Endothelial cell of umbilical vein (primary cell): ENCODE measurements around the gene LRRC28. TPM values are rescaled to one million over a fixed set of nuclear protein-coding genes. Genes with fewer than 3 reads are reported as not detected.
"Not testable (repeated sequence)": the region's sequence is repeated elsewhere in the genome, so short reads cannot be mapped to it uniquely, and the experiment has no call there.

ENCODE experiments used
- BruUV-seq: library from RNA; stranded (reverse); fragments of 400-500 nt; replicated peaks from 2 replicates; lab custom pipeline; 2021; lab: Mats Ljungman, UMichigan
- CTCF ChIA-PET: fragments of 300-600, 350-600 bp; sonication (Branson Sonifier 250); formaldehyde crosslinking; loops from one replicate; lab custom pipeline; 2021; ENCODE audit warnings: antibody characterized with exemption, inconsistent platforms; lab: Charles Lee
- POLR2A ChIA-PET: fragments of 300-600, 350-600 bp; sonication (Branson Sonifier 250); formaldehyde crosslinking; loops from one replicate; lab custom pipeline; 2021; ENCODE audit warnings: antibody characterized with exemption, inconsistent platforms; lab: Charles Lee
- DNase-seq: peaks from one replicate; pipeline ENCODE4 v3.0.0-alpha.2; 2011; ENCODE audit warnings: low read depth, low spot score
- FAIRE-seq: peaks from 2 replicates; lab custom pipeline; 2011; peaks lifted over from hg19 to GRCh38; lab: Jason Lieb, UNC
- H2AFZ ChIP-seq: 2 replicates; pipeline ENCODE4 v1.6.0; 2012; ENCODE audit warnings: low read depth, low read length, control low read depth, inconsistent platforms
- H3K27ac ChIP-seq: 2 replicates; pipeline ENCODE4 v1.5.1; 2011; ENCODE audit warnings: low read depth, mild to moderate bottlenecking, control low read depth, low read length, moderate library complexity; ENCODE audit not compliant: insufficient read depth
- H3K27me3 ChIP-seq, 2 experiments: 2 replicates each; pipeline versions ENCODE4 v1.6.0 to v1.6.1; 2011; ENCODE audit warnings: low read length in 2 of 2, mixed read lengths in 1 of 2; ENCODE audit not compliant: control insufficient read depth in 2 of 2, insufficient read depth in 2 of 2
- H3K36me3 ChIP-seq, 2 experiments: 2 replicates in 1 of 2; 3 replicates in 1 of 2; pipeline ENCODE4 v1.5.1; 2011; ENCODE audit warnings: low read length in 2 of 2, mild to moderate bottlenecking in 1 of 2, moderate library complexity in 1 of 2; ENCODE audit not compliant: control insufficient read depth in 2 of 2, insufficient read depth in 2 of 2; ENCODE audit errors: extremely low read depth in 1 of 2
- H3K4me1 ChIP-seq: 3 replicates; pipeline ENCODE4 v1.5.1; 2011; ENCODE audit warnings: mild to moderate bottlenecking, low read length; ENCODE audit not compliant: control insufficient read depth, insufficient read depth; ENCODE audit errors: extremely low read depth
- H3K4me2 ChIP-seq: 2 replicates; pipeline ENCODE4 v1.6.1; 2011; ENCODE audit warnings: low read length, control low read depth, mixed read lengths; ENCODE audit not compliant: insufficient read depth
- H3K4me3 ChIP-seq, 3 experiments: fragments of 200-600 bp in 1 of 3; sonication (generic), shearing (Covaris generic) in 1 of 3; replicated peaks in 1 of 3; 2 replicates each; pipeline ENCODE4 v1.5.1; 2011 to 2016; ENCODE audit warnings: control low read depth in 3 of 3, low read length in 3 of 3, mild to moderate bottlenecking in 2 of 3, inconsistent platforms in 1 of 3, low read depth in 1 of 3, moderate library complexity in 1 of 3; ENCODE audit not compliant: insufficient read depth in 1 of 3
- H3K79me2 ChIP-seq: 2 replicates; pipeline ENCODE4 v1.6.0; 2012; ENCODE audit warnings: low read length, inconsistent platforms; ENCODE audit not compliant: control insufficient read depth, insufficient read depth
- H3K9ac ChIP-seq: replicated peaks from 2 replicates; pipeline ENCODE3; 2011; ENCODE audit warnings: low read length, control low read depth; ENCODE audit not compliant: insufficient read depth; ENCODE audit errors: extremely low read depth
- H3K9me1 ChIP-seq: replicated peaks from 3 replicates; pipeline ENCODE4 v1.6.0; 2011; ENCODE audit warnings: mild to moderate bottlenecking, low read length; ENCODE audit not compliant: control insufficient read depth, insufficient read depth; ENCODE audit errors: extremely low read depth
- H3K9me3 ChIP-seq: replicated peaks from 2 replicates; pipeline ENCODE4 v1.5.1; 2012; ENCODE audit warnings: low read length, inconsistent platforms; ENCODE audit not compliant: control insufficient read depth, insufficient read depth
- H4K20me1 ChIP-seq: replicated peaks from 2 replicates; pipeline ENCODE3; 2011; ENCODE audit warnings: mild to moderate bottlenecking, low read length; ENCODE audit not compliant: control insufficient read depth, insufficient read depth; ENCODE audit errors: extremely low read depth
- EZH2 ChIP-seq: IDR thresholded peaks from 2 replicates; pipeline ENCODE4 v1.6.1; 2012; ENCODE audit warnings: borderline replicate concordance, low read depth, mild to moderate bottlenecking, moderate library complexity, low read length, inconsistent platforms; ENCODE audit not compliant: severe bottlenecking
- FOS ChIP-seq: IDR thresholded peaks from 2 replicates; pipeline ENCODE4 v1.6.1; 2011; ENCODE audit warnings: mild to moderate bottlenecking, low read length, moderate library complexity, borderline replicate concordance; ENCODE audit not compliant: insufficient read depth
- JUN ChIP-seq: IDR thresholded peaks from 2 replicates; pipeline ENCODE4 v1.6.1; 2011; ENCODE audit warnings: borderline replicate concordance, low read depth; ENCODE audit not compliant: insufficient read length, insufficient read depth
- MYC ChIP-seq: IDR thresholded peaks from one replicate; pipeline ENCODE4 v1.6.1; 2011; ENCODE audit warnings: mild to moderate bottlenecking, low read depth, low read length
- POLR2A ChIP-seq: IDR thresholded peaks from 2 replicates; pipeline ENCODE4 v1.6.1; 2012; ENCODE audit warnings: low read depth, mild to moderate bottlenecking, control low read depth, low read length
- POLR2AphosphoS5 ChIP-seq: IDR thresholded peaks from 2 replicates; pipeline ENCODE4 v1.6.1; 2012; ENCODE audit warnings: low read depth, mild to moderate bottlenecking, control low read depth, low read length, moderate library complexity; ENCODE audit not compliant: insufficient read depth
- dilution Hi-C: fragments of 300-500 bp; cut with MboI; formaldehyde crosslinking; loops from one replicate; pipeline ENCODE4 v1.15.0; 2019; ENCODE audit warnings: low sequenced_read_pairs; ENCODE audit not compliant: extremely low pct_ligation_motif_present
- intact Hi-C: fragments of 100-400 bp; cut with micrococcal nuclease; formaldehyde crosslinking; loops from one replicate; pipeline ENCODE4 v1.10.0; 2022
- polyA plus RNA-seq, 4 experiments: library from polyadenylated mRNA; depleted of rRNA in 3 of 4; stranded (reverse) in 3 of 4; unstranded in 1 of 4; fragments of >200 nt; gene quantifications; 2 replicates each; pipeline versions ENCODE4 v1.2.1 to v1.2.3, GENCODE V29; 2011 to 2012; ENCODE audit warnings: missing spikeins in 1 of 4
- total RNA-seq: library from RNA; stranded (reverse); gene quantifications from 2 replicates; pipeline ENCODE4 v1.2.3, GENCODE V29; 2021
- TF ChIP-seq, protein P1 (sequence below), 2 donors: IDR thresholded peaks; 1 replicate in 1 of 2; 2 replicates in 1 of 2; pipeline ENCODE4 v1.5.1; 2011; ENCODE audit warnings: low read length in 2 of 2, mild to moderate bottlenecking in 2 of 2, moderate library complexity in 2 of 2, control low read depth in 1 of 2, inconsistent platforms in 1 of 2, low read depth in 1 of 2; ENCODE audit not compliant: insufficient read depth in 1 of 2; ENCODE audit errors: extremely low read depth in 1 of 2
- TF ChIP-seq, protein P2 (sequence below): IDR thresholded peaks from 2 replicates; pipeline ENCODE4 v1.6.1; 2011; ENCODE audit not compliant: insufficient read depth, insufficient read length

The LRRC28 gene
- total and polyA plus RNA-seq, 2 donors (not counting 3 experiments of a cell fraction or from before 2014, with no cell fraction given): 19.6 to 26.7 TPM

DNA sequence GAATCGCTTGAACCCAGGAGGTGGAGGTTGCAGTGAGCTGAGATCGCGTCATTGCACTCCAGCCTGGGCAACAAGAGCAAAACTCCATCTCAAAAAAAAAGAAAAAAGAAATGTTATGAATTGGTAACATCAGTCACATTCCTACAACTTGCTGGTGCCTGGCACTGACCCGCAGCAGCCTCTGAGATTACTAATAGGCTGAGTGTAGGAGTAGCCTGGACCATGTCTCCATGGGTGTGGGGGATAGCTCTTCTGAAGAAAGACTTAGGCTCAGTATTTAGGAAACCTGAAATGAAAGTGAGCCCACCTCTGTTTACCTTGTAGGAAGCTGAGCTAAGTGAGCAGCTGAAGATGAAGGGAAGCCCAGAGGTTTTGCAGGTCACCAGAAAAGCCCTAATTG, 148.3 kb downstream of the LRRC28 start:
- no peak overlapping the region for H3K4me2 ChIP-seq
- CTCF ChIA-PET: interaction anchor here (0.8 kb wide), 1 partner anchor 305 kb away, joined by 4 read pairs; no protein-coding TSS in a partner anchor
- no peak overlapping the region for H3K4me3 ChIP-seq
- BruUV-seq: no TSS peak
- POLR2A ChIA-PET: no interaction called here
- no peaks in the 10 kb centered on the region for H3K79me2 ChIP-seq
- no peaks in the 10 kb centered on the region for H3K36me3 ChIP-seq
- no peak for DNase-seq
- intact Hi-C loops: loop anchor here (5.0 kb wide), 1 partner anchor 108 kb away; no protein-coding TSS in a partner anchor
- no peak overlapping the region for H3K27ac ChIP-seq
- no peak overlapping the region for H2AFZ ChIP-seq
- H3K9me1 ChIP-seq: no peaks in the 10 kb centered on the region
- no peak for FAIRE-seq
- no peak overlapping the region for H3K9ac ChIP-seq
- dilution Hi-C loops: no loop called here
- TF ChIP-seq POLR2AphosphoS5: no peak
- TF ChIP-seq, protein P1, sequence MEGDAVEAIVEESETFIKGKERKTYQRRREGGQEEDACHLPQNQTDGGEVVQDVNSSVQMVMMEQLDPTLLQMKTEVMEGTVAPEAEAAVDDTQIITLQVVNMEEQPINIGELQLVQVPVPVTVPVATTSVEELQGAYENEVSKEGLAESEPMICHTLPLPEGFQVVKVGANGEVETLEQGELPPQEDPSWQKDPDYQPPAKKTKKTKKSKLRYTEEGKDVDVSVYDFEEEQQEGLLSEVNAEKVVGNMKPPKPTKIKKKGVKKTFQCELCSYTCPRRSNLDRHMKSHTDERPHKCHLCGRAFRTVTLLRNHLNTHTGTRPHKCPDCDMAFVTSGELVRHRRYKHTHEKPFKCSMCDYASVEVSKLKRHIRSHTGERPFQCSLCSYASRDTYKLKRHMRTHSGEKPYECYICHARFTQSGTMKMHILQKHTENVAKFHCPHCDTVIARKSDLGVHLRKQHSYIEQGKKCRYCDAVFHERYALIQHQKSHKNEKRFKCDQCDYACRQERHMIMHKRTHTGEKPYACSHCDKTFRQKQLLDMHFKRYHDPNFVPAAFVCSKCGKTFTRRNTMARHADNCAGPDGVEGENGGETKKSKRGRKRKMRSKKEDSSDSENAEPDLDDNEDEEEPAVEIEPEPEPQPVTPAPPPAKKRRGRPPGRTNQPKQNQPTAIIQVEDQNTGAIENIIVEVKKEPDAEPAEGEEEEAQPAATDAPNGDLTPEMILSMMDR (IDR thresholded peaks at IDR 0.05; ENCODE audit: extremely low read depth in 1 of 2, insufficient read depth in 1 of 2, low read depth in 1 of 2, low read length in 2 of 2): no peak
- TF ChIP-seq FOS: no peak
- TF ChIP-seq JUN: no peak
- TF ChIP-seq POLR2A: no peak
- TF ChIP-seq EZH2: no peak
- no peak for TF ChIP-seq MYC
- TF ChIP-seq, protein P2, sequence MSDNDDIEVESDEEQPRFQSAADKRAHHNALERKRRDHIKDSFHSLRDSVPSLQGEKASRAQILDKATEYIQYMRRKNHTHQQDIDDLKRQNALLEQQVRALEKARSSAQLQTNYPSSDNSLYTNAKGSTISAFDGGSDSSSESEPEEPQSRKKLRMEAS: no peak
- no peaks in the 10 kb centered on the region for H4K20me1 ChIP-seq
- H3K9me3 ChIP-seq: no peaks in the 10 kb centered on the region
- H3K27me3 ChIP-seq: no peaks in the 10 kb centered on the region
- no peaks in the 10 kb centered on the region for H3K4me1 ChIP-seq

DNA sequence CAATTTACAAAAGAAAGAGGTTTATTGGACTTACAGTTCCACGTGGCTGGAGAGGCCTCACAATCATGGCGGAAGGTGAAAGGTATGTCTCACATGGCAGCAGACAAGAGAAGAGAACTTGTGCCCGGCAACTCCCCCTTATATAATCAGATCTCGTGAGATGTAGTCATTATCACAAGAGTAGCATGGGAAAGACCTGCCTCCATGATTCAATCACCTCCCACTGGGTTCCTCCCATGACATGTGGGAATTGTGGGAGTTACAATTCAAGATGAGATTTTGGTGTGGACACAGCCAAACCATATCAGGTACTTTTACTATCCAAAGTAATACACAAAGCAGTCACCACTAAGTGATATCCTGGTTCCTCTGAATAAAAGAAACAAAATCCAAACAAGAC, 149.9 kb downstream of the LRRC28 start:
- H2AFZ ChIP-seq, H4K20me1 ChIP-seq, H3K79me2 ChIP-seq, H3K4me1 ChIP-seq, DNase-seq, H3K36me3 ChIP-seq, POLR2A ChIA-PET, dilution Hi-C loops, H3K27me3 ChIP-seq, BruUV-seq, FAIRE-seq, H3K9me3 ChIP-seq, H3K9me1 ChIP-seq, H3K27ac ChIP-seq, H3K9ac ChIP-seq, H3K4me2 ChIP-seq, H3K4me3 ChIP-seq: not testable (repeated sequence)
- CTCF ChIA-PET: interaction anchor here (1.0 kb wide), 1 partner anchor 303 kb away, joined by 8 read pairs; no protein-coding TSS in a partner anchor
- intact Hi-C loops: loop anchor here (5.0 kb wide), 1 partner anchor 106 kb away; no protein-coding TSS in a partner anchor
